ENCODE data around the gene EIF5AL1.

Gene EIF5AL1

GRCh38 chr10:79475877-79476276 is 36.5 kb upstream of the EIF5AL1 start:
- Histone ChIP-seq H3K4me1 (ENCODE audit: control insufficient read depth, insufficient read depth, low read length) (no peaks in the 10 kb centered on the region), H3K4me3 (ENCODE audit: low read length) (no peak overlapping the region), H3K9me3 (ENCODE audit: control insufficient read depth, low read length) (no peaks in the 10 kb centered on the region), H3K36me3 (ENCODE audit: control insufficient read depth, insufficient read depth, low read length) (no peaks in the 10 kb centered on the region), H3K27me3 (ENCODE audit: control insufficient read depth, insufficient read depth, low read length) (no peaks in the 10 kb centered on the region), H3K9ac (ENCODE audit: low read length) (no peak overlapping the region)

GRCh38 chr10:79476645-79477044 is 35.7 kb upstream of the EIF5AL1 start:
- no peaks in the 10 kb centered on the region for H3K4me1 ChIP-seq (ENCODE audit: control insufficient read depth, insufficient read depth, low read length)
- H3K36me3 ChIP-seq (ENCODE audit: control insufficient read depth, insufficient read depth, low read length) = no peaks in the 10 kb centered on the region
- H3K9me3 ChIP-seq (ENCODE audit: control insufficient read depth, low read length) = no peaks in the 10 kb centered on the region
- no peak overlapping the region for H3K9ac ChIP-seq (ENCODE audit: low read length)
- no peak overlapping the region for H3K4me3 ChIP-seq (ENCODE audit: low read length)
- no peaks in the 10 kb centered on the region for H3K27me3 ChIP-seq (ENCODE audit: control insufficient read depth, insufficient read depth, low read length)

- Histone ChIP-seq H3K4me3 (ENCODE audit: low read length) (no peak overlapping the region), H3K36me3 (ENCODE audit: control insufficient read depth, insufficient read depth, low read length) (no peaks in the 10 kb centered on the region), H3K4me1 (ENCODE audit: control insufficient read depth, insufficient read depth, low read length) (no peaks in the 10 kb centered on the region), H3K9me3 (ENCODE audit: control insufficient read depth, low read length) (no peaks in the 10 kb centered on the region), H3K9ac (ENCODE audit: low read length) (no peak overlapping the region), H3K27me3 (ENCODE audit: control insufficient read depth, insufficient read depth, low read length) (no peaks in the 10 kb centered on the region)
Observed at GRCh38 chr10:79477456-79477855, 34.9 kb upstream of the EIF5AL1 start.

GRCh38 chr10:79479283-79479909 is 32.9 kb upstream of the EIF5AL1 start:
- no peaks in the 10 kb centered on the region for H3K27me3 ChIP-seq (ENCODE audit: control insufficient read depth, insufficient read depth, low read length)
- no peak overlapping the region for H3K4me3 ChIP-seq (ENCODE audit: low read length)
- no peak overlapping the region for H3K9ac ChIP-seq (ENCODE audit: low read length)
- H3K9me3 ChIP-seq (ENCODE audit: control insufficient read depth, low read length) = no peaks in the 10 kb centered on the region
- no peaks in the 10 kb centered on the region for H3K4me1 ChIP-seq (ENCODE audit: control insufficient read depth, insufficient read depth, low read length)
- H3K36me3 ChIP-seq (ENCODE audit: control insufficient read depth, insufficient read depth, low read length) = no peaks in the 10 kb centered on the region

- H3K4me1 ChIP-seq (ENCODE audit: control insufficient read depth, insufficient read depth, low read length) = no peaks in the 10 kb centered on the region
- no peak overlapping the region for H3K9ac ChIP-seq (ENCODE audit: low read length)
- no peak overlapping the region for H3K4me3 ChIP-seq (ENCODE audit: low read length)
- no peaks in the 10 kb centered on the region for H3K27me3 ChIP-seq (ENCODE audit: control insufficient read depth, insufficient read depth, low read length)
- no peaks in the 10 kb centered on the region for H3K9me3 ChIP-seq (ENCODE audit: control insufficient read depth, low read length)
- H3K36me3 ChIP-seq (ENCODE audit: control insufficient read depth, insufficient read depth, low read length) = no peaks in the 10 kb centered on the region
Observed at GRCh38 chr10:79482304-79482703, 30.0 kb upstream of the EIF5AL1 start.

- Histone ChIP-seq H3K9me3 (ENCODE audit: control insufficient read depth, low read length) (no peaks in the 10 kb centered on the region), H3K9ac (ENCODE audit: low read length) (no peak overlapping the region), H3K27me3 (ENCODE audit: control insufficient read depth, insufficient read depth, low read length) (no peaks in the 10 kb centered on the region), H3K4me3 (ENCODE audit: low read length) (no peak overlapping the region), H3K36me3 (ENCODE audit: control insufficient read depth, insufficient read depth, low read length) (no peaks in the 10 kb centered on the region), H3K4me1 (ENCODE audit: control insufficient read depth, insufficient read depth, low read length) (no peaks in the 10 kb centered on the region)
Observed at GRCh38 chr10:79482741-79483140, 29.6 kb upstream of the EIF5AL1 start.

- H3K27me3 ChIP-seq (ENCODE audit: control insufficient read depth, insufficient read depth, low read length) = no peaks in the 10 kb centered on the region
- no peaks in the 10 kb centered on the region for H3K36me3 ChIP-seq (ENCODE audit: control insufficient read depth, insufficient read depth, low read length)
- H3K4me3 ChIP-seq (ENCODE audit: low read length) = no peak overlapping the region
- H3K4me1 ChIP-seq (ENCODE audit: control insufficient read depth, insufficient read depth, low read length) = peaks cover under 1% of the 10 kb centered on the region
- no peaks in the 10 kb centered on the region for H3K9me3 ChIP-seq (ENCODE audit: control insufficient read depth, low read length)
- H3K9ac ChIP-seq (ENCODE audit: low read length) = no peak overlapping the region
Observed at GRCh38 chr10:79483299-79483698, 29.0 kb upstream of the EIF5AL1 start.

- Histone ChIP-seq H3K4me1 (ENCODE audit: control insufficient read depth, insufficient read depth, low read length) (peaks cover 7% of the 10 kb centered on the region), H3K9ac (ENCODE audit: low read length) (no peak overlapping the region), H3K36me3 (ENCODE audit: control insufficient read depth, insufficient read depth, low read length) (no peaks in the 10 kb centered on the region), H3K9me3 (ENCODE audit: control insufficient read depth, low read length) (no peaks in the 10 kb centered on the region), H3K4me3 (ENCODE audit: low read length) (no peak overlapping the region), H3K27me3 (ENCODE audit: control insufficient read depth, insufficient read depth, low read length) (no peaks in the 10 kb centered on the region)
Observed at GRCh38 chr10:79483948-79484347, 28.4 kb upstream of the EIF5AL1 start.

GRCh38 chr10:79484476-79484875 is 27.9 kb upstream of the EIF5AL1 start:
- Histone ChIP-seq H3K4me1 (ENCODE audit: control insufficient read depth, insufficient read depth, low read length) (peaks cover 7% of the 10 kb centered on the region), H3K27me3 (ENCODE audit: control insufficient read depth, insufficient read depth, low read length) (no peaks in the 10 kb centered on the region), H3K36me3 (ENCODE audit: control insufficient read depth, insufficient read depth, low read length) (no peaks in the 10 kb centered on the region), H3K9ac (ENCODE audit: low read length) (no peak overlapping the region), H3K9me3 (ENCODE audit: control insufficient read depth, low read length) (no peaks in the 10 kb centered on the region), H3K4me3 (ENCODE audit: low read length) (no peak overlapping the region)

- Histone ChIP-seq H3K9me3 (ENCODE audit: control insufficient read depth, low read length) (no peaks in the 10 kb centered on the region), H3K27me3 (ENCODE audit: control insufficient read depth, insufficient read depth, low read length) (no peaks in the 10 kb centered on the region), H3K9ac (ENCODE audit: low read length) (no peak overlapping the region), H3K36me3 (ENCODE audit: control insufficient read depth, insufficient read depth, low read length) (no peaks in the 10 kb centered on the region), H3K4me3 (ENCODE audit: low read length) (no peak overlapping the region), H3K4me1 (ENCODE audit: control insufficient read depth, insufficient read depth, low read length) (peaks cover 18% of the 10 kb centered on the region)
Observed at GRCh38 chr10:79487296-79488194, 24.8 kb upstream of the EIF5AL1 start.

GRCh38 chr10:79488336-79488735 is 24.0 kb upstream of the EIF5AL1 start:
- H3K4me3 ChIP-seq (ENCODE audit: low read length) = no peak overlapping the region
- H3K27me3 ChIP-seq (ENCODE audit: control insufficient read depth, insufficient read depth, low read length) = no peaks in the 10 kb centered on the region
- no peaks in the 10 kb centered on the region for H3K9me3 ChIP-seq (ENCODE audit: control insufficient read depth, low read length)
- peaks cover 18% of the 10 kb centered on the region for H3K4me1 ChIP-seq (ENCODE audit: control insufficient read depth, insufficient read depth, low read length)
- H3K9ac ChIP-seq (ENCODE audit: low read length) = no peak overlapping the region
- H3K36me3 ChIP-seq (ENCODE audit: control insufficient read depth, insufficient read depth, low read length) = no peaks in the 10 kb centered on the region

GRCh38 chr10:79488870-79489269 is 23.5 kb upstream of the EIF5AL1 start:
- no peak overlapping the region for H3K4me3 ChIP-seq (ENCODE audit: low read length)
- no peaks in the 10 kb centered on the region for H3K27me3 ChIP-seq (ENCODE audit: control insufficient read depth, insufficient read depth, low read length)
- no peaks in the 10 kb centered on the region for H3K36me3 ChIP-seq (ENCODE audit: control insufficient read depth, insufficient read depth, low read length)
- no peak overlapping the region for H3K9ac ChIP-seq (ENCODE audit: low read length)
- peaks cover 18% of the 10 kb centered on the region for H3K4me1 ChIP-seq (ENCODE audit: control insufficient read depth, insufficient read depth, low read length)
- no peaks in the 10 kb centered on the region for H3K9me3 ChIP-seq (ENCODE audit: control insufficient read depth, low read length)

Data from mucosa of stomach (tissue), 1 donor.